Glutamatergic neuron (in vitro differentiated cells): ENCODE results near the gene SLC1A7. TPM values are rescaled to one million over a fixed set of nuclear protein-coding genes. Genes with fewer than 3 reads are reported as not detected.
A peak's percentile ranks its signal among the peaks of the same experiment; 100 is the strongest.

Source experiments
- DNase-seq: peaks from one replicate; pipeline ENCODE4 v3.0.0; 2022
- H3K27ac Mint-ChIP-seq: one replicate; pipeline ENCODE4 v1.8.0; 2020; ENCODE audit warnings: mild to moderate bottlenecking, mixed read lengths, inconsistent platforms; ENCODE audit not compliant: unreplicated experiment
- H3K27me3 Mint-ChIP-seq: one replicate; pipeline ENCODE4 v1.8.0; 2020; ENCODE audit warnings: mild to moderate bottlenecking, moderate library complexity, mixed read lengths, inconsistent platforms; ENCODE audit not compliant: unreplicated experiment
- H3K36me3 Mint-ChIP-seq: one replicate; pipeline ENCODE4 v1.8.0; 2020; ENCODE audit warnings: mild to moderate bottlenecking, mixed read lengths, inconsistent platforms; ENCODE audit not compliant: unreplicated experiment
- H3K4me1 Mint-ChIP-seq: one replicate; pipeline ENCODE4 v1.8.0; 2020; ENCODE audit warnings: mild to moderate bottlenecking, low read depth, mixed read lengths, inconsistent platforms; ENCODE audit not compliant: unreplicated experiment
- H3K4me3 Mint-ChIP-seq: one replicate; pipeline ENCODE4 v1.8.0; 2020; ENCODE audit warnings: mild to moderate bottlenecking, mixed read lengths, inconsistent platforms; ENCODE audit not compliant: unreplicated experiment
- H3K9me3 Mint-ChIP-seq: one replicate; pipeline ENCODE4 v1.8.0; 2020; ENCODE audit warnings: mild to moderate bottlenecking, moderate library complexity, mixed read lengths, inconsistent platforms; ENCODE audit not compliant: unreplicated experiment
- CTCF ChIP-seq: fragments of 200-600 bp; sonication (generic); IDR thresholded peaks from one replicate; pipeline ENCODE4 v1.5.0; 2021; ENCODE audit not compliant: partially characterized antibody, unreplicated experiment
- total RNA-seq: library from RNA; stranded (reverse); fragmentation: NEBNext Ultra II Directional; extraction: Animal tissue kit (Norgen Biotek cat#: 25700); gene quantifications from one replicate; pipeline ENCODE4 v1.2.1, GENCODE V29; 2021; ENCODE audit not compliant: unreplicated experiment

Gene SLC1A7
- total RNA-seq, 1 donor from 2014 or later = not detected

- no peak overlapping the region for H3K27ac Mint-ChIP-seq
- H3K36me3 Mint-ChIP-seq = no peaks in the 10 kb centered on the region
- no peak overlapping the region for H3K4me3 Mint-ChIP-seq
- peaks cover 2% of the 10 kb centered on the region for H3K27me3 Mint-ChIP-seq
- peaks cover 9% of the 10 kb centered on the region for H3K4me1 Mint-ChIP-seq
- no peak for DNase-seq
- H3K9me3 Mint-ChIP-seq = peaks cover 6% of the 10 kb centered on the region
- no peak for TF ChIP-seq CTCF
Observed at GRCh38 chr1:53092659-53093450, 49.6 kb downstream of the SLC1A7 start.

GRCh38 chr1:53091841-53092645 lies 50.4 kb downstream of the SLC1A7 start:
- no peak overlapping the region for H3K27ac Mint-ChIP-seq
- no peaks in the 10 kb centered on the region for H3K36me3 Mint-ChIP-seq
- peaks cover 6% of the 10 kb centered on the region for H3K9me3 Mint-ChIP-seq
- peaks cover 2% of the 10 kb centered on the region for H3K27me3 Mint-ChIP-seq
- peak; percentile 12 for DNase-seq
- H3K4me1 Mint-ChIP-seq = peaks cover 9% of the 10 kb centered on the region
- TF ChIP-seq CTCF = no peak
- no peak overlapping the region for H3K4me3 Mint-ChIP-seq

GRCh38 chr1:53090227-53091147 lies 52.0 kb downstream of the SLC1A7 start:
- H3K4me3 Mint-ChIP-seq = no peak overlapping the region
- no peak overlapping the region for H3K27ac Mint-ChIP-seq
- peaks cover 6% of the 10 kb centered on the region for H3K9me3 Mint-ChIP-seq
- TF ChIP-seq CTCF = no peak
- peaks cover 5% of the 10 kb centered on the region for H3K27me3 Mint-ChIP-seq
- H3K4me1 Mint-ChIP-seq = peaks cover 18% of the 10 kb centered on the region
- peak; percentile 25 for DNase-seq
- no peaks in the 10 kb centered on the region for H3K36me3 Mint-ChIP-seq

GRCh38 chr1:53089478-53090226 lies 52.8 kb downstream of the SLC1A7 start:
- TF ChIP-seq CTCF = no peak
- no peak overlapping the region for H3K27ac Mint-ChIP-seq
- H3K36me3 Mint-ChIP-seq = no peaks in the 10 kb centered on the region

More at GRCh38 chr1:53089478-53090226, 52.8 kb downstream of the SLC1A7 start:
- H3K4me1 Mint-ChIP-seq = peaks cover 25% of the 10 kb centered on the region
- H3K4me3 Mint-ChIP-seq = no peak overlapping the region
- DNase-seq = peak; percentile 56
- peaks cover 9% of the 10 kb centered on the region for H3K9me3 Mint-ChIP-seq
- H3K27me3 Mint-ChIP-seq = peaks cover 8% of the 10 kb centered on the region
